ENCODE results near the gene KLHDC9. TPM values are rescaled to one million over a fixed set of nuclear protein-coding genes. Genes with fewer than 3 reads are reported as not detected.

KLHDC9 gene
- total RNA-seq, 2 donors from 2014 or later: 2.4 to 4.2 TPM

GRCh38 chr1:161121042-161121650 lies 23.0 kb downstream of the KLHDC9 start:
- DNase-seq (ENCODE audit: low spot score): no peak
- intact Hi-C loops (cut with DNase I): no loop called here

- intact Hi-C loops (cut with DNase I): no loop called here
- DNase-seq (ENCODE audit: low spot score): no peak
These were observed 23.7 kb downstream of the KLHDC9 start for GRCh38 chr1:161121834-161122233.

- no peak for DNase-seq (ENCODE audit: low spot score)
- intact Hi-C loops (cut with DNase I): no loop called here
These were observed 24.8 kb downstream of the KLHDC9 start for GRCh38 chr1:161122967-161123366.

GRCh38 chr1:161127649-161128048 lies 29.5 kb downstream of the KLHDC9 start:
- DNase-seq (ENCODE audit: low spot score): no peak
- intact Hi-C loops (cut with DNase I): no loop called here

- intact Hi-C loops (cut with DNase I): no loop called here
- no peak for DNase-seq (ENCODE audit: low spot score)
These were observed 30.6 kb downstream of the KLHDC9 start for GRCh38 chr1:161128591-161129420.

- intact Hi-C loops (cut with DNase I): no loop called here
These were observed 32.1 kb downstream of the KLHDC9 start for GRCh38 chr1:161130266-161130665.

GRCh38 chr1:161131523-161132409 lies 33.6 kb downstream of the KLHDC9 start:
- intact Hi-C loops (cut with DNase I): no loop called here
- DNase-seq (ENCODE audit: low spot score): no peak

More at GRCh38 chr1:161130266-161130665, 32.1 kb downstream of the KLHDC9 start:
- DNase-seq (ENCODE audit: low spot score): no peak

- DNase-seq (ENCODE audit: low spot score): peak; percentile 98
- intact Hi-C loops (cut with DNase I): no loop called here
These were observed 34.5 kb downstream of the KLHDC9 start, which contains the start of gene DEDD for GRCh38 chr1:161132410-161133219. TSS of gene DEDD (minus strand) at chr1:161132667. CDS start at chr1:161124462, 8,205 bp downstream.

- intact Hi-C loops (cut with DNase I): no loop called here
- no peak for DNase-seq (ENCODE audit: low spot score)
These were observed 35.1 kb downstream of the KLHDC9 start for GRCh38 chr1:161133220-161133740.

GRCh38 chr1:161137881-161138280 lies 39.7 kb downstream of the KLHDC9 start:
- no peak for DNase-seq (ENCODE audit: low spot score)
- intact Hi-C loops (cut with DNase I): no loop called here

- intact Hi-C loops (cut with DNase I): no loop called here
These were observed 40.3 kb downstream of the KLHDC9 start for GRCh38 chr1:161138431-161138830.

GRCh38 chr1:161139766-161140165 lies 41.6 kb downstream of the KLHDC9 start:
- no peak for DNase-seq (ENCODE audit: low spot score)
- intact Hi-C loops (cut with DNase I): no loop called here

More at GRCh38 chr1:161138431-161138830, 40.3 kb downstream of the KLHDC9 start:
- DNase-seq (ENCODE audit: low spot score): no peak

GRCh38 chr1:161140755-161141400 lies 42.7 kb downstream of the KLHDC9 start:
- DNase-seq (ENCODE audit: low spot score): no peak
- intact Hi-C loops (cut with DNase I): no loop called here

- intact Hi-C loops (cut with DNase I): no loop called here
- no peak for DNase-seq (ENCODE audit: low spot score)
These were observed 47.7 kb downstream of the KLHDC9 start for GRCh38 chr1:161145832-161146231.

Measured in posterior vena cava (tissue), 2 donors.